ENCODE data around the gene DHX30. TPM values are rescaled to one million over a fixed set of nuclear protein-coding genes. Genes with fewer than 3 reads are reported as not detected.

Gene DHX30
- total and polyA plus RNA-seq, 2 of the 4 experiments (the other 2 are of a cell fraction) = 55.6 to 57.2 TPM

DNA sequence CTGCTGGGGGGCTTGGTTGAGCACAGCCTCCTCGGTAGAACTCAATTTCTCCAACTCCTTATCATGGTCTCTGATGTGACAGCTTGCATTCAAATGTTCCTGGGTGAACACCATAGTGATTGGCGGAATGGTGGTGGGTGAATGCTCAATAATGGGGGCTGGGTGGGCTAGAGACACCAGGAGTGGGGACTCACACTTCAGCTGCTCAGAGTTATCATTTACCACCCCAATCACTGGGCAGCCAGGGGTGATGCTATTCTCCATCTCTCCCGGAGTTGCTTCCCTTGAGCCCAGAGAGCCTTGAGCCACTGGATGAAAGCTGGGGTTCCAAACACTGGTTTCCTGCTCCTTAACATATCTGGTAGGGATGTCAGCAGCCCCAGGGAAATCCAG, 88.7 kb downstream of the DHX30 start:
- Histone ChIP-seq H2BK120ac (ENCODE audit: low read depth, low read length) (no peak overlapping the region), H3K4me3 (ENCODE audit: insufficient read depth, low read depth, low read length) (no peak overlapping the region), H3K23ac (ENCODE audit: low read depth, low read length) (no peak overlapping the region), H3K4me1 (ENCODE audit: control insufficient read depth, insufficient read depth, low read length) (peaks cover 5% of the 10 kb centered on the region; the same call in 1 of the 2 replicates), H2AK9ac (replicated peaks; ENCODE audit: low read depth, low read length, poor library complexity) (peak overlapping the region; percentile 55), H3K9me3 (ENCODE audit: control insufficient read depth, insufficient read depth, low read length) (no peaks in the 10 kb centered on the region), H3K4ac (ENCODE audit: low read depth, low read length) (no peak overlapping the region), H3K18ac (ENCODE audit: low read depth, low read length) (no peak overlapping the region), H3K27me3 (ENCODE audit: control insufficient read depth, insufficient read depth, low read length) (no peaks in the 10 kb centered on the region), H3K9ac (ENCODE audit: low read depth, low read length) (no peak overlapping the region), H4K5ac (ENCODE audit: low read depth, low read length) (no peak overlapping the region), H3K9me1 (ENCODE audit: insufficient read depth, low read length) (peaks cover 20% of the 10 kb centered on the region), H2AFZ (replicated peaks; ENCODE audit: low read length, poor library complexity) (no peak overlapping the region), H3K36me3 (ENCODE audit: control insufficient read depth, insufficient read depth, low read length) (peaks cover 41% of the 10 kb centered on the region), H4K8ac (ENCODE audit: low read depth in 2 of 2, low read length in 2 of 2) (no peak overlapping the region), H3K27ac (ENCODE audit: insufficient read depth, low read length) (no peak overlapping the region), H3K4me2 (ENCODE audit: low read depth, low read length) (no peak overlapping the region), H2BK20ac (ENCODE audit: low read depth, low read length) (no peak overlapping the region), H2BK5ac (ENCODE audit: low read depth, low read length, poor library complexity, severe bottlenecking) (no peak overlapping the region), H2BK15ac (ENCODE audit: low read depth, low read length) (no peak overlapping the region), H3K14ac (replicated peaks; ENCODE audit: low read depth, low read length) (no peak overlapping the region), H2AK5ac (ENCODE audit: low read depth, low read length) (no peak overlapping the region), H3K79me1 (ENCODE audit: low read depth in 1 of 2, low read length in 2 of 2) (peaks cover 34 to 67% of the 10 kb centered on the region in 2 experiments), H3K56ac (ENCODE audit: extremely low read depth, insufficient read depth, low read length) (no peak overlapping the region), H4K91ac (ENCODE audit: insufficient read depth, low read depth, low read length) (no peak overlapping the region), H4K20me1 (ENCODE audit: insufficient read depth, low read length) (peaks cover 12% of the 10 kb centered on the region)
- in situ Hi-C loops (cut with MboI; ENCODE audit: low sequenced_read_pairs) (no loop called here), dilution Hi-C loops (cut with HindIII; ENCODE audit: low sequenced_read_pairs, unreplicated experiment) (no loop called here), intact Hi-C loops (cut with micrococcal nuclease) (no loop called here)
- no CpG with 5 or more reads among the region's 3 CpGs for WGBS, 2 experiments (ENCODE audit: extremely low coverage in 2 of 2, insufficient read length in 1 of 2)
- TF ChIP-seq RCOR1 (IDR thresholded peaks at IDR 0.05; ENCODE audit: insufficient replicate concordance, low read length) = no peak
- TF ChIP-seq ELK1 (IDR thresholded peaks at IDR 0.05; ENCODE audit: borderline replicate concordance, low read depth, low read length) = no peak
- ATAC-seq (ENCODE audit: low read depth) (no peak), DNase-seq (no peak)
- ChIA-PET CTCF (interaction anchor here (1.4 kb wide), 1 partner anchor 266 kb away, joined by 3 read pairs; no protein-coding TSS in a partner anchor), POLR2A (ENCODE audit: unreplicated experiment) (no interaction called here)
- no TSS peak for BruUV-seq (replicated peaks)

All from IMR-90 (cell line).